H1 (cell line): Measurements from ENCODE around the gene PSAP. TPM values are rescaled to one million over a fixed set of nuclear protein-coding genes. Genes with fewer than 3 reads are reported as not detected.

ENCODE experiments used
- CTCF ChIA-PET: fragments of 300-600 bp; sonication (Branson Sonifier 250); formaldehyde crosslinking; loops from one replicate; lab custom pipeline; 2021; ENCODE audit not compliant: partially characterized antibody; lab: Charles Lee
- POLR2A ChIA-PET: fragments of 300-600 bp; sonication (Branson Sonifier 250); formaldehyde crosslinking; loops from one replicate; lab custom pipeline; 2021; ENCODE audit warnings: inconsistent platforms; ENCODE audit not compliant: partially characterized antibody; lab: Charles Lee
- DNase-seq, 2 experiments: peaks; one replicate each; pipeline versions ENCODE4 v3.0.0 to v3.0.0-alpha.2; 2010 to 2022; ENCODE audit warnings: low spot score in 2 of 2, low read depth in 1 of 2, mixed read lengths in 1 of 2
- FAIRE-seq: peaks from 2 replicates; lab custom pipeline; 2011; peaks lifted over from hg19 to GRCh38; lab: Jason Lieb, UNC
- H2AFZ ChIP-seq: 2 replicates; pipeline ENCODE4 v1.8.1; 2012; ENCODE audit warnings: low read length, inconsistent platforms
- H2AK5ac ChIP-seq: 2 replicates; pipeline ENCODE4 v1.6.1; 2013; ENCODE audit warnings: low read depth, low read length
- H2BK120ac ChIP-seq: replicated peaks from 2 replicates; pipeline ENCODE3; 2013; ENCODE audit warnings: low read depth, low read length, inconsistent platforms
- H2BK12ac ChIP-seq: 2 replicates; pipeline ENCODE4 v1.6.1; 2013; ENCODE audit warnings: low read depth, low read length
- H2BK15ac ChIP-seq: 2 replicates; pipeline ENCODE4 v1.6.1; 2013; ENCODE audit warnings: low read length
- H2BK20ac ChIP-seq: 2 replicates; pipeline ENCODE4 v1.6.1; 2013; ENCODE audit warnings: low read length
- H2BK5ac ChIP-seq: 2 replicates; pipeline ENCODE4 v1.6.1; 2013; ENCODE audit warnings: low read depth, low read length
- H3K14ac ChIP-seq: 2 replicates; pipeline ENCODE4 v1.6.1; 2013; ENCODE audit warnings: inconsistent platforms; ENCODE audit not compliant: insufficient read length
- H3K18ac ChIP-seq: 2 replicates; pipeline ENCODE4 v1.6.1; 2013; ENCODE audit warnings: low read length; ENCODE audit errors: extremely low read depth
- H3K23ac ChIP-seq: 2 replicates; pipeline ENCODE4 v1.6.1; 2013; ENCODE audit warnings: inconsistent platforms; ENCODE audit not compliant: insufficient read length
- H3K23me2 ChIP-seq: 2 replicates; pipeline ENCODE4 v1.6.1; 2013; ENCODE audit warnings: low read depth, low read length
- H3K27ac ChIP-seq: 2 replicates; pipeline ENCODE4 v1.6.1; 2011; ENCODE audit warnings: low read depth, low read length, inconsistent platforms
- H3K27me3 ChIP-seq, 4 experiments: replicated peaks in 1 of 4; 1 replicate in 1 of 4; 2 replicates in 3 of 4; pipeline versions ENCODE4 v1.6.1 to v1.8.1; 2011 to 2013; ENCODE audit warnings: low read length in 3 of 4, mild to moderate bottlenecking in 3 of 4, inconsistent platforms in 2 of 4, mixed read lengths in 2 of 4, moderate library complexity in 1 of 4; ENCODE audit not compliant: control insufficient read depth in 3 of 4, insufficient read depth in 3 of 4; ENCODE audit errors: extremely low read depth in 1 of 4
- H3K36me3 ChIP-seq, 4 experiments: 2 replicates each; pipeline versions ENCODE4 v1.6.1 to v1.8.1; 2011 to 2013; ENCODE audit warnings: mild to moderate bottlenecking in 4 of 4, low read length in 3 of 4, moderate library complexity in 2 of 4, control low read depth in 1 of 4, inconsistent platforms in 1 of 4; ENCODE audit not compliant: insufficient read depth in 4 of 4, control insufficient read depth in 2 of 4
- H3K4ac ChIP-seq: replicated peaks from 2 replicates; pipeline ENCODE3; 2013; ENCODE audit warnings: low read length, low read depth, mixed read lengths, inconsistent platforms; ENCODE audit not compliant: insufficient read length
- H3K4me1 ChIP-seq, 4 experiments: replicated peaks in 1 of 4; 1 replicate in 1 of 4; 2 replicates in 3 of 4; pipeline versions ENCODE4 v1.6.1 to v1.8.1; 2011 to 2013; ENCODE audit warnings: low read length in 3 of 4, inconsistent platforms in 2 of 4, mixed read lengths in 1 of 4; ENCODE audit not compliant: insufficient read depth in 4 of 4, control insufficient read depth in 3 of 4
- H3K4me2 ChIP-seq, 2 experiments: 2 replicates each; pipeline versions ENCODE4 v1.6.1 to v1.8.1; 2011 to 2013; ENCODE audit warnings: low read depth in 2 of 2, low read length in 2 of 2, control low read depth in 1 of 2, inconsistent platforms in 1 of 2, mild to moderate bottlenecking in 1 of 2; ENCODE audit not compliant: insufficient read depth in 1 of 2
- H3K4me3 ChIP-seq, 4 experiments: fragments of 200-600, 300-600 bp in 1 of 4; sonication (generic), shearing (Covaris generic), sonication (Bioruptor Twin) in 1 of 4; 2 replicates each; pipeline versions ENCODE4 v1.5.1 to v1.8.1; 2011 to 2016; ENCODE audit warnings: low read length in 4 of 4, low read depth in 3 of 4, control low read depth in 2 of 4, inconsistent platforms in 2 of 4, mild to moderate bottlenecking in 2 of 4, mixed read lengths in 1 of 4, moderate library complexity in 1 of 4; ENCODE audit not compliant: insufficient read depth in 2 of 4; ENCODE audit errors: extremely low read depth in 1 of 4
- H3K56ac ChIP-seq: replicated peaks from 2 replicates; pipeline ENCODE3; 2013; ENCODE audit warnings: low read depth, mild to moderate bottlenecking, mixed read lengths, low read length, inconsistent platforms; ENCODE audit not compliant: insufficient read length
- H3K79me1 ChIP-seq: 2 replicates; pipeline ENCODE4 v1.6.1; 2013; ENCODE audit warnings: low read depth, low read length, control low read depth
- H3K79me2 ChIP-seq, 2 experiments: 2 replicates each; pipeline versions ENCODE4 v1.6.1 to v1.8.1; 2012 to 2013; ENCODE audit warnings: low read length in 2 of 2, mild to moderate bottlenecking in 2 of 2, inconsistent platforms in 1 of 2; ENCODE audit not compliant: insufficient read depth in 2 of 2, control insufficient read depth in 1 of 2
- H3K9ac ChIP-seq, 4 experiments: replicated peaks in 1 of 4; 1 replicate in 1 of 4; 2 replicates in 3 of 4; pipeline versions ENCODE4 v1.6.1 to v1.8.1; 2011 to 2013; ENCODE audit warnings: low read depth in 3 of 4, low read length in 3 of 4, control low read depth in 2 of 4, mild to moderate bottlenecking in 2 of 4, moderate library complexity in 2 of 4, inconsistent platforms in 1 of 4; ENCODE audit errors: extremely low read depth in 1 of 4
- H3K9me3 ChIP-seq, 2 experiments: 2 replicates each; pipeline versions ENCODE4 v1.6.1 to v1.8.1; 2012 to 2013; ENCODE audit warnings: mild to moderate bottlenecking in 2 of 2, moderate library complexity in 2 of 2, control low read depth in 1 of 2, inconsistent platforms in 1 of 2, low read depth in 1 of 2, low read length in 1 of 2, mixed read lengths in 1 of 2; ENCODE audit not compliant: insufficient read depth in 2 of 2
- H4K20me1 ChIP-seq, 2 experiments: replicated peaks in 1 of 2; 2 replicates each; pipeline versions ENCODE3 to v1.8.1; 2011 to 2013; ENCODE audit warnings: inconsistent platforms in 2 of 2, low read length in 2 of 2, mild to moderate bottlenecking in 1 of 2; ENCODE audit not compliant: insufficient read depth in 2 of 2, control insufficient read depth in 1 of 2
- H4K5ac ChIP-seq: 2 replicates; pipeline ENCODE4 v1.6.1; 2013; ENCODE audit warnings: low read length, low read depth, mixed read lengths, inconsistent platforms; ENCODE audit not compliant: insufficient read length
- H4K8ac ChIP-seq: 2 replicates; pipeline ENCODE4 v1.8.0; 2013; ENCODE audit warnings: mild to moderate bottlenecking, moderate library complexity, low read length, inconsistent platforms; ENCODE audit not compliant: insufficient read depth; ENCODE audit errors: extremely low read depth
- H4K91ac ChIP-seq: replicated peaks from 2 replicates; pipeline ENCODE3; 2013; ENCODE audit warnings: low read length, mixed read lengths, inconsistent platforms; ENCODE audit not compliant: insufficient read length
- BRCA1 ChIP-seq: IDR thresholded peaks from 2 replicates; pipeline ENCODE4 v1.6.1; 2012; ENCODE audit warnings: low read depth, low read length, improper control_type of control experiment
- CBX8 ChIP-seq: fragments of 300-800, 300-1000 bp; sonication (generic); IDR thresholded peaks from 2 replicates; pipeline ENCODE4 v1.7.1; 2016; ENCODE audit warnings: low read depth, low read length, borderline replicate concordance
- CTBP2 ChIP-seq: IDR thresholded peaks from 2 replicates; pipeline ENCODE4 v1.7.0; 2011; ENCODE audit warnings: borderline replicate concordance, mild to moderate bottlenecking, moderate library complexity, mixed read lengths, low read length; ENCODE audit not compliant: insufficient read depth, insufficient read length
- EGR1 ChIP-seq: IDR thresholded peaks from 2 replicates; pipeline ENCODE4 v1.6.1; 2011; ENCODE audit warnings: low read depth, low read length, borderline replicate concordance
- EZH2 ChIP-seq: fragments of 200-600 bp; sonication (generic); IDR thresholded peaks from 2 replicates; pipeline ENCODE4 v1.7.1; 2012; ENCODE audit warnings: low read depth, mild to moderate bottlenecking, moderate library complexity, low read length, inconsistent platforms; ENCODE audit not compliant: severe bottlenecking
- KDM4A ChIP-seq: IDR thresholded peaks from one replicate; pipeline ENCODE4 v1.7.1; 2012; ENCODE audit warnings: low read depth, mild to moderate bottlenecking, moderate library complexity, low read length, inconsistent platforms; ENCODE audit not compliant: severe bottlenecking
- NRF1 ChIP-seq: IDR thresholded peaks from 2 replicates; pipeline ENCODE4 v1.6.1; 2011; ENCODE audit warnings: mild to moderate bottlenecking, low read depth, low read length, improper control_type of control experiment
- RAD21 ChIP-seq, 2 experiments: IDR thresholded peaks in 1 of 2; conservative IDR thresholded peaks in 1 of 2; 2 replicates each; pipeline ENCODE4 v1.6.1; 2011; ENCODE audit warnings: low read depth in 2 of 2, low read length in 2 of 2, improper control_type of control experiment in 1 of 2, inconsistent platforms in 1 of 2, mild to moderate bottlenecking in 1 of 2, moderate library complexity in 1 of 2
- RXRA ChIP-seq: IDR thresholded peaks from 2 replicates; pipeline ENCODE4 v1.6.1; 2011; ENCODE audit warnings: low read depth, mild to moderate bottlenecking, low read length, moderate library complexity; ENCODE audit not compliant: insufficient read depth
- SAP30 ChIP-seq: fragments of 300-600 bp; sonication (generic); IDR thresholded peaks from 2 replicates; pipeline ENCODE4 v1.7.1; 2012; ENCODE audit warnings: low read length, moderate library complexity, mild to moderate bottlenecking, inconsistent platforms; ENCODE audit not compliant: insufficient read depth, insufficient replicate concordance
- SUZ12 ChIP-seq: fragments of 200-600 bp; sonication (generic); IDR thresholded peaks from 2 replicates; pipeline ENCODE4 v1.6.1; 2012; ENCODE audit warnings: mild to moderate bottlenecking, inconsistent platforms, low read length, moderate library complexity, mixed read lengths
- TBP ChIP-seq: IDR thresholded peaks from 2 replicates; pipeline ENCODE4 v1.6.1; 2011; ENCODE audit warnings: low read depth, low read length, improper control_type of control experiment
- TEAD4 ChIP-seq: IDR thresholded peaks from 2 replicates; pipeline ENCODE4 v1.6.1; 2012; ENCODE audit warnings: low read depth, low read length, inconsistent platforms, mixed read lengths
- WGBS, 2 experiments: shearing (Covaris generic) in 1 of 2; methylation state at CpG; one replicate each; pipeline versions ENCODE4 v1.1.6 to v1.1.7; 2013 to 2015; ENCODE audit warnings: low lambda C conversion rate in 2 of 2, mixed read lengths in 2 of 2, inconsistent platforms in 1 of 2, low coverage in 1 of 2, missing lambda C conversion rate in 1 of 2; ENCODE audit not compliant: insufficient replicate concordance in 2 of 2, insufficient coverage in 1 of 2, insufficient read length in 1 of 2; ENCODE audit errors: extremely low coverage in 1 of 2, missing lambda C conversion rate in 1 of 2; 5-methylcytosine and 5-hydroxymethylcytosine counted together
- polyA plus RNA-seq, 7 experiments: library from polyadenylated mRNA; depleted of rRNA in 3 of 7; stranded (reverse) in 5 of 7; unstranded in 2 of 7; fragments of >200 nt in 5 of 7; fragments of 200-250 nt in 2 of 7; gene quantifications; 1 replicate in 5 of 7; 2 replicates in 1 of 7; 4 replicates in 1 of 7; pipeline versions ENCODE4 v1.2.1 to v1.2.3, GENCODE V29; 2011 to 2013; ENCODE audit warnings: missing spikeins in 2 of 7, mixed read lengths in 2 of 7
- total RNA-seq: library from RNA; stranded (reverse); fragmentation: NEBNext Ultra II Directional; extraction: Animal tissue kit (Norgen Biotek cat#: 25700); gene quantifications from 2 replicates; pipeline ENCODE4 v1.2.1, GENCODE V29; 2021

The PSAP gene
- total and polyA plus RNA-seq, 2 of the 8 experiments (the other 6 are each of a cell fraction or from before 2014, with no cell fraction given): 386 to 504 TPM

GRCh38 chr10:71811351-71811750 lies 39.7 kb downstream of the PSAP start:
- ChIA-PET POLR2A (interaction anchor here (0.9 to 2.0 kb wide), 3 partner anchors 13 to 61 kb away, joined by 3 to 6 read pairs (median 3); partner anchors contain the start of gene PSAP), CTCF (interaction anchor here (0.7 to 5.2 kb wide), 24 partner anchors 9 to 450 kb away, joined by 3 to 30 read pairs (median 4); partner anchors contain the start of gene VSIR)
- H3K4me2 ChIP-seq: no peak overlapping the region
- H3K4me3 ChIP-seq: no peak overlapping the region
- H3K79me2 ChIP-seq: no peaks in the 10 kb centered on the region
- H2BK15ac ChIP-seq: no peak overlapping the region
- H2AFZ ChIP-seq: no peak overlapping the region
- H3K36me3 ChIP-seq: peaks cover under 1 to 14% (median 8%) of the 10 kb centered on the region in 4 experiments; a peak in 6 of 8 replicates
- H2AK5ac ChIP-seq: no peak overlapping the region
- no peak overlapping the region for H2BK5ac ChIP-seq
- H3K18ac ChIP-seq: no peak overlapping the region
- H3K4ac ChIP-seq: no peak overlapping the region
- no peaks in the 10 kb centered on the region for H3K79me1 ChIP-seq
- H3K27ac ChIP-seq: no peak overlapping the region
- 94% methylated on average over 19 of the region's 19 CpGs; no CpG with 5 or more reads in 1 of the 2 experiments for WGBS, 2 experiments
- no peak overlapping the region for H2BK12ac ChIP-seq
- H3K4me1 ChIP-seq: peaks cover 0 to 3% (median 0%) of the 10 kb centered on the region in 4 experiments; a peak in 2 of 7 replicates
- no peak overlapping the region for H3K23ac ChIP-seq
- 0 out of 2 replicates have a peak overlapping the region, but pooled peaks have one; percentile 48 for H2BK20ac ChIP-seq
- no peaks in the 10 kb centered on the region for H3K9me3 ChIP-seq
- no peak overlapping the region for H4K5ac ChIP-seq
- no peak overlapping the region for H3K14ac ChIP-seq
- H4K8ac ChIP-seq: no peak overlapping the region
- no peak for DNase-seq
- H2BK120ac ChIP-seq: no peak overlapping the region
- peaks cover 0 to 5% of the 10 kb centered on the region in 2 experiments for H4K20me1 ChIP-seq
- H3K56ac ChIP-seq: no peak overlapping the region
- no peak for FAIRE-seq
- H3K27me3 ChIP-seq: peaks cover 0 to 1% (median 0%) of the 10 kb centered on the region in 4 experiments; a peak in 1 of 7 replicates
- no peak overlapping the region for H4K91ac ChIP-seq
- H3K9ac ChIP-seq: no peak overlapping the region
- H3K23me2 ChIP-seq: no peaks in the 10 kb centered on the region
- TF ChIP-seq CTBP2 (no peak), KDM4A (no peak), BRCA1 (no peak), EZH2 (no peak), EGR1 (no peak), TEAD4 (no peak), SAP30 (no peak), CBX8 (no peak), TBP (no peak), NRF1 (no peak), SUZ12 (no peak), RAD21 (IDR thresholded peaks at IDR 0.05 in 1 of 2, conservative IDR thresholded peaks at IDR 0.05 in 1 of 2; ENCODE audit: low read depth in 2 of 2, low read length in 2 of 2) (no peak), RXRA (no peak)
